ENCODE data around the gene GPX2.

GPX2 gene

DNA sequence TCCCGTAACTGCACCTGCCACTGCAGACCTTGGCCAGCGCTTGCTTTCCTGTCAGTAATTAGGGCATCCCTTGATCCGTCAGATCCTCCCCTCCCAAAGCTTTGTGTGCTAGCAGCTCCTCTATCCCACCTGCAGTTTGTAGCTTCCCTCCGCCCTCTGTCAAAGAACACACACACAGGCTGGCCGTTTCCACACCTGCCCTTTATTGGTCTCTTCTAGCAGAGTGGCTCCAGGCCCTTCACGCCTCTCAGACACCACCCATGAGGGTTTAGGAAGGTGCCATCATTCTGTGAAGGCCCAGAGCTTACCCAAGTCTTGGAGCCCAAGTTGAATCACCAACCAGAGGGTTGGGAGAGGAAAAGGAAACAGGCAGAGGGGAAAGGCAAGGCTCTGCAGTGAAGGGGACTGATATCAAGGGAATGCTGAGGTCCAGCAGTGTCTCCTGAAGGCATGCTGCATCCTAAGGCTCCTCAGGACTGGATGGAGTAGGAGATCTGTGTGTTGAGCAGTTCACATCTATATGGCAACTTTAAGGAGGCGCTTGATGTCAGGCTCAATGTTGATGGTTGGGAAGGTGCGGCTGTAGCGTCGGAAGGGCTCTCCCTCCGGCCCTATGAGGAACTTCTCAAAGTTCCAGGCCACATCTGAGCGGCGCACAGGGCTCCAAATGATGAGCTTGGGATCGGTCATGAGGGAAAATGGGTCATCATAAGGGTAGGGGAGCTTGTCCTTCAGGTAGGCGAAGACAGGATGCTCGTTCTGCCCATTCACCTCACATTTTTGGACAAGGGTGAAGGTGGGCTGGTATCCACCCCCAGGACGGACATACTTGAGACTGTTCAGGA is 3.4 kb downstream of the GPX2 start:
- no peak overlapping the region for H3K27ac ChIP-seq (ENCODE audit: low read depth, low read length)
- no peaks in the 10 kb centered on the region for H3K36me3 ChIP-seq (ENCODE audit: insufficient read depth, low read length)
- no peaks in the 10 kb centered on the region for H3K79me2 ChIP-seq (ENCODE audit: control insufficient read depth, insufficient read depth, low read length, unreplicated experiment)
- no peaks in the 10 kb centered on the region for H3K27me3 ChIP-seq (ENCODE audit: insufficient read depth, low read length)
- H3K4me1 ChIP-seq (ENCODE audit: control insufficient read depth, insufficient read depth, low read length, unreplicated experiment): no peaks in the 10 kb centered on the region
- H2AFZ ChIP-seq (ENCODE audit: low read length, unreplicated experiment): no peak overlapping the region
- no peak overlapping the region for H3K4me3 ChIP-seq (ENCODE audit: low read depth, low read length)

DNA sequence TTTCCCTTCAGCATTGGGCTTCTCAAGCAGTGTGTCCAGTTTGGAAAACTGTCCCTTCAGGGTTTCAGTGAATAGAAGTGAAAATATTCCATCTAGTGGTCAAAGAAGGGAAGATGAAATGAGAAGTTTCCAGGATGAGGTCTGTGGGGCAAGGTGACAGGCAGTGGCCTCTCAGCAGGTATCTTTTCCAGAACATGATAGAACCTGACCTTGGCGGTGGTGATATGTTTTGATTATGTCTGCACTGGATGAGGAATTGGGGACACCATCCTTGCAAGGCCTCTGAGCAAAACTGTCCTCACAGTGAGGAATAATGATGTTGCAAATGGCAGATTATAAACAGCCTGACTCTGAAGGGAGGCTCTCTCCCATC is 4.7 kb downstream of the GPX2 start:
- no peak overlapping the region for H3K4me3 ChIP-seq (ENCODE audit: low read depth, low read length)
- no peaks in the 10 kb centered on the region for H3K4me1 ChIP-seq (ENCODE audit: control insufficient read depth, insufficient read depth, low read length, unreplicated experiment)
- H3K27me3 ChIP-seq (ENCODE audit: insufficient read depth, low read length): no peaks in the 10 kb centered on the region
- no peaks in the 10 kb centered on the region for H3K79me2 ChIP-seq (ENCODE audit: control insufficient read depth, insufficient read depth, low read length, unreplicated experiment)
- H2AFZ ChIP-seq (ENCODE audit: low read length, unreplicated experiment): no peak overlapping the region
- H3K27ac ChIP-seq (ENCODE audit: low read depth, low read length): no peak overlapping the region
- H3K36me3 ChIP-seq (ENCODE audit: insufficient read depth, low read length): peaks cover 9% of the 10 kb centered on the region; the same call in 1 of the 2 replicates

- no peaks in the 10 kb centered on the region for H3K79me2 ChIP-seq (ENCODE audit: control insufficient read depth, insufficient read depth, low read length, unreplicated experiment)
- H3K27me3 ChIP-seq (ENCODE audit: insufficient read depth, low read length): no peaks in the 10 kb centered on the region
- peaks cover 14% of the 10 kb centered on the region; the same call in 1 of the 2 replicates for H3K36me3 ChIP-seq (ENCODE audit: insufficient read depth, low read length)
- H3K27ac ChIP-seq (ENCODE audit: low read depth, low read length): no peak overlapping the region
- no peak overlapping the region for H2AFZ ChIP-seq (ENCODE audit: low read length, unreplicated experiment)
- no peak overlapping the region for H3K4me3 ChIP-seq (ENCODE audit: low read depth, low read length)
- no peaks in the 10 kb centered on the region for H3K4me1 ChIP-seq (ENCODE audit: control insufficient read depth, insufficient read depth, low read length, unreplicated experiment)
Observed at GRCh38 chr14:64937171-64937820, 5.2 kb downstream of the GPX2 start.

DNA sequence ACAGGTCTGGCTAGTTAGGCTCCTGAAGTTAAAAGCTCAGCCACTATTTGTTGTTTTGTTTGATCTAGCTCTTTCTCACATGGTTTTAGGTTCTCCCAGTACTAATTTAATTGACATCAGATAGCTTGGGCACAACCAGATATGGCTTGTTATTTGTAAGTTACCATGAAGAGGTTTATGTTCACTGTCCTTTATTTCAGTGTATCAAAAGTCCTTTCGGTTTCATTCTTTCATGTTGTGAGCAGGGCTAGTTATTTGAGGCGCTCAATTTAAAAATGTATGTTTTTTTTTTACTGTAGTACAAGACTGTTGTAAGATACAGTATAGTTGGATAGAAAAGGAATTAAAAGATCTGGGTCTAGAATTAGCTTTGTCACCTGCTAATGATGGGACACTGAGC is 7.0 kb downstream of the GPX2 start:
- Histone ChIP-seq H3K36me3 (ENCODE audit: insufficient read depth, low read length) (peaks cover 21% of the 10 kb centered on the region), H3K27ac (ENCODE audit: low read depth, low read length) (no peak overlapping the region)

GRCh38 chr14:64934338-64934929 is 8.1 kb downstream of the GPX2 start:
- H2AFZ ChIP-seq (ENCODE audit: low read length, unreplicated experiment): no peak overlapping the region
- H3K27me3 ChIP-seq (ENCODE audit: insufficient read depth, low read length): no peaks in the 10 kb centered on the region
- no peak overlapping the region for H3K4me3 ChIP-seq (ENCODE audit: low read depth, low read length)
- H3K27ac ChIP-seq (ENCODE audit: low read depth, low read length): no peak overlapping the region
- H3K4me1 ChIP-seq (ENCODE audit: control insufficient read depth, insufficient read depth, low read length, unreplicated experiment): no peaks in the 10 kb centered on the region
- no peaks in the 10 kb centered on the region for H3K79me2 ChIP-seq (ENCODE audit: control insufficient read depth, insufficient read depth, low read length, unreplicated experiment)
- H3K36me3 ChIP-seq (ENCODE audit: insufficient read depth, low read length): peaks cover 22% of the 10 kb centered on the region

More for the DNA sequence above, 7.0 kb downstream of the GPX2 start:
- Histone ChIP-seq H3K4me1 (ENCODE audit: control insufficient read depth, insufficient read depth, low read length, unreplicated experiment) (no peaks in the 10 kb centered on the region), H3K79me2 (ENCODE audit: control insufficient read depth, insufficient read depth, low read length, unreplicated experiment) (no peaks in the 10 kb centered on the region), H3K27me3 (ENCODE audit: insufficient read depth, low read length) (no peaks in the 10 kb centered on the region), H2AFZ (ENCODE audit: low read length, unreplicated experiment) (no peak overlapping the region), H3K4me3 (ENCODE audit: low read depth, low read length) (no peak overlapping the region)

- H3K36me3 ChIP-seq (ENCODE audit: insufficient read depth, low read length): peaks cover 32% of the 10 kb centered on the region
- no peak overlapping the region for H3K4me3 ChIP-seq (ENCODE audit: low read depth, low read length)
- H3K79me2 ChIP-seq (ENCODE audit: control insufficient read depth, insufficient read depth, low read length, unreplicated experiment): peaks cover 3% of the 10 kb centered on the region
- H3K4me1 ChIP-seq (ENCODE audit: control insufficient read depth, insufficient read depth, low read length, unreplicated experiment): no peaks in the 10 kb centered on the region
- H3K27me3 ChIP-seq (ENCODE audit: insufficient read depth, low read length): no peaks in the 10 kb centered on the region
- no peak overlapping the region for H3K27ac ChIP-seq (ENCODE audit: low read depth, low read length)
- H2AFZ ChIP-seq (ENCODE audit: low read length, unreplicated experiment): no peak overlapping the region
Observed at GRCh38 chr14:64932231-64932630, 10.3 kb downstream of the GPX2 start.

DNA sequence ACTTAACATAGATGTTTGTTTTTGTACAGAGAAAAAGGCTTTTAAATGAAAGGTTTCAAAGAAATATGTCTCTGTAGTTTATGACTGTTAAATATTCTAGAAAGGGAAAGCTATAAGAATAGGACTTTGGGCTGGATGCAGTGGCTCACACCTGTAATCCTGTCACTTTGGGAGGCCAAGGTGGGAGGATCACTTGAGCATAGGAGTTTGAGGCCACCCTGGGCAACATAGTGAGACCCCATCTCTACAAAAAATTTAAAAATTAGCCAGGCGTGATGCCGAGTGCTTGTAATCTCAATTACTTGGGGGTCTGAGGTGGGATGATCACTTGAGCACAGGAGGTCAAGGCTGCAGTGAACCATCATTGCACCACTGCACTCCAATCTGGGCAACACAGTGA is 11.4 kb downstream of the GPX2 start:
- Histone ChIP-seq H3K27ac (ENCODE audit: low read depth, low read length) (no peak overlapping the region), H2AFZ (ENCODE audit: low read length, unreplicated experiment) (no peak overlapping the region), H3K27me3 (ENCODE audit: insufficient read depth, low read length) (no peaks in the 10 kb centered on the region), H3K4me3 (ENCODE audit: low read depth, low read length) (no peak overlapping the region), H3K36me3 (ENCODE audit: insufficient read depth, low read length) (peaks cover 37% of the 10 kb centered on the region), H3K79me2 (ENCODE audit: control insufficient read depth, insufficient read depth, low read length, unreplicated experiment) (peaks cover 3% of the 10 kb centered on the region), H3K4me1 (ENCODE audit: control insufficient read depth, insufficient read depth, low read length, unreplicated experiment) (no peaks in the 10 kb centered on the region)

DNA sequence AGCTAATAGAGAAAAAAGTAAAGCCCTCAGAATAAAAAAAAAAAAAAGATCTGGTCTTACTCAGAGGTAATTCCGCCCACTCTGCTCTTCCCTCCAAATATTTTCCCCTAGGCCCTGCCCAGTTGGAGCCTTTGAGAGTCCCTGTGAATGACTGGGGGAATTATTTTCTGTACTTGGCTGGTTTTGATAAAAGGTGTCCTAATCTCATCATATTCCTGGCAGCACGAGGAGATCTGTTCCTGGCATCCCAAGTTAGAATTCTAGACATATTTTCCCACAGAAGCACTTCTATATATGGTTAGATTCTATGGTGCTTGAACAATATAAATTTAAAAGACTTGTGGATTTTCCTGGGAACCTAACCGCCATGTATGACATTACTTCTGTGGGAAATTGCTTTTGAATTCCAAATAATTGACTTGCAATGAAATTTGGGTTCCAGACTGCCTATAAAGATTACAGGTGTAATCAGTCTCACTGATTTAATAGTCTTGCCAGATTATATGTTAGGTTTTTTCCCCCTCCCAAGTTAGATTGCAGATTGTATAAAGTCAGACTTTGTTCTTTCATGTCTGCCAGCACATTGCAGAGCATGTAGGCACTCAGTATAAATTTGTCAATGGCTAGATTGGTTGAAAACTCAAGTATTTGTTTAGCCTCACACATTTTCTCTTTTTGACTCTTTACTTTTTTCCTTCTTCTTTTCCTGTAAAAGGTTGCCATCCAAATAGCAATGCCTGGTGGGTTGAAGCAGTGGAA is 12.3 kb downstream of the GPX2 start:
- Histone ChIP-seq H3K4me1 (ENCODE audit: control insufficient read depth, insufficient read depth, low read length, unreplicated experiment) (no peaks in the 10 kb centered on the region), H2AFZ (ENCODE audit: low read length, unreplicated experiment) (no peak overlapping the region), H3K27me3 (ENCODE audit: insufficient read depth, low read length) (no peaks in the 10 kb centered on the region), H3K36me3 (ENCODE audit: insufficient read depth, low read length) (peaks cover 42% of the 10 kb centered on the region), H3K79me2 (ENCODE audit: control insufficient read depth, insufficient read depth, low read length, unreplicated experiment) (peaks cover 3% of the 10 kb centered on the region), H3K4me3 (ENCODE audit: low read depth, low read length) (no peak overlapping the region), H3K27ac (ENCODE audit: low read depth, low read length) (no peak overlapping the region)

DNA sequence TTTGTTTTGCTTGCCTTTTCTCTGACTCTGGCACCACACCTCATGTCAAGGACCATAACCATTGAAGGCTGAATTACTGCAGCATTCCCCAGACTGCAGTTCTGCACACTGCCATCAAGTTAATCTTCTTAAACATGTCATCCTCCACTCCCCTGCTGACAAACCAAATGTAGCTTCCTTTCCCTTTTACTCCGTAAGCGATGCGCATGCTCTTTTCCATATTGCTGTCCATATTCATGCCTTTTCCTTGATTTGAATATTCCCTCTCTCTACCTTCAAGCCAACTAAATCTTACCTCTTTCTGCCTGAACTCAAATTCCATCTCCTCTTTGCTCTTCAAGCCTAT is 13.6 kb downstream of the GPX2 start:
- no peaks in the 10 kb centered on the region for H3K4me1 ChIP-seq (ENCODE audit: control insufficient read depth, insufficient read depth, low read length, unreplicated experiment)
- H2AFZ ChIP-seq (ENCODE audit: low read length, unreplicated experiment): no peak overlapping the region
- peaks cover 8% of the 10 kb centered on the region for H3K79me2 ChIP-seq (ENCODE audit: control insufficient read depth, insufficient read depth, low read length, unreplicated experiment)
- no peaks in the 10 kb centered on the region for H3K27me3 ChIP-seq (ENCODE audit: insufficient read depth, low read length)
- no peak overlapping the region for H3K27ac ChIP-seq (ENCODE audit: low read depth, low read length)
- H3K4me3 ChIP-seq (ENCODE audit: low read depth, low read length): no peak overlapping the region
- H3K36me3 ChIP-seq (ENCODE audit: insufficient read depth, low read length): peaks cover 50% of the 10 kb centered on the region

DNA sequence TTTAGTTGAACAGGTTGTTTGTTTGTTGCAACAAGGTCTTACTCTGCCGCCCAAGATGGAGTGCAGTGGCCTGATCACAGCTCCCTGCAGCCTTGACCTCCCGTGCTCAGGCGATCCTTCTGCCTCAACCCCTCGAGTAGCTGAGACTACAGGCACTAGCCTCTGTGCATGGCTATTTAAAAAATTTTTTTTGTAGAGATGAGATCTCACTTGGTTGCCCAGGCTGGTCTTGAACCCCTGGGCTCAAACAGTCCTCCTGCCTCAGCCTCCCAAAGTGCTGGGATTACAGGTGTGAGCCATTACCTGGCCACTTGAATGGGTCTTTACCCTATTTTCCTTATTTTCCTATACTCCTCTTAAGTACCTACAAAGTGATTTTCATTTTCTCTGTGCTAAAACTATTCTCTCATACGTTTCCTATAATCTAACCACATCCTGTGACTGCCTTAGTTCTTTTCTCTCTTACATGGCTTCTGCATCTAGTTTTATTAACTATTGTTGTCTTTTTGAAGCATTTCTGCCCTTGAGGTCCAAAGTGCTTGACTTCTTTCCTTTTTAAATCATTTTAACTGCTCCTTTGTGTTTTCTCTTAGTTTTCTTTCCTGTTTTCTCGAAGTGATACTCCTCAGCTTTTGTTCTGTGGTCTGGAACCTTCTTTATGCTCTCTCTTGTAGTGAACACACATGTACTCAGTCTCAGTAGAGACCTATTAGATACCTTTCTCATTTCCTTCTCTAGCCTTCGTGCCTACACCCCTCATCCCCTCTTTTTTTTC is 14.1 kb downstream of the GPX2 start:
- no peaks in the 10 kb centered on the region for H3K27me3 ChIP-seq (ENCODE audit: insufficient read depth, low read length)
- peaks cover 8% of the 10 kb centered on the region for H3K79me2 ChIP-seq (ENCODE audit: control insufficient read depth, insufficient read depth, low read length, unreplicated experiment)
- H3K36me3 ChIP-seq (ENCODE audit: insufficient read depth, low read length): peaks cover 51% of the 10 kb centered on the region
- H2AFZ ChIP-seq (ENCODE audit: low read length, unreplicated experiment): no peak overlapping the region
- no peaks in the 10 kb centered on the region for H3K4me1 ChIP-seq (ENCODE audit: control insufficient read depth, insufficient read depth, low read length, unreplicated experiment)
- H3K27ac ChIP-seq (ENCODE audit: low read depth, low read length): no peak overlapping the region
- no peak overlapping the region for H3K4me3 ChIP-seq (ENCODE audit: low read depth, low read length)

All from ACC112 (cell line).